Mesendoderm (in vitro differentiated cells): Measurements from ENCODE around the gene OSBPL8.
A peak's percentile ranks its signal among the peaks of the same experiment; 100 is the strongest.
"Not testable (repeated sequence)": the region's sequence is repeated elsewhere in the genome, so short reads cannot be mapped to it uniquely, and the experiment has no call there.

Experiments used
- DNase-seq: peaks from one replicate; pipeline ENCODE4 v3.0.0; 2013
- H2AK5ac ChIP-seq: 2 replicates; pipeline ENCODE4 v1.6.1; 2013; ENCODE audit warnings: low read length, inconsistent platforms
- H2BK120ac ChIP-seq: 2 replicates; pipeline ENCODE4 v1.6.1; 2013; ENCODE audit warnings: low read depth, mild to moderate bottlenecking, low read length, moderate library complexity, mixed read lengths
- H2BK15ac ChIP-seq: replicated peaks from 2 replicates; pipeline ENCODE4 v1.6.1; 2013; ENCODE audit warnings: low read depth, mild to moderate bottlenecking, moderate library complexity
- H2BK5ac ChIP-seq: 2 replicates; pipeline ENCODE4 v1.6.1; 2013; ENCODE audit warnings: low read length, inconsistent platforms
- H3K18ac ChIP-seq: 2 replicates; pipeline ENCODE4 v1.6.1; 2013; ENCODE audit warnings: mild to moderate bottlenecking, low read length, mixed read lengths
- H3K23ac ChIP-seq: one replicate; pipeline ENCODE4 v1.6.1; 2013; ENCODE audit warnings: low read length
- H3K27ac ChIP-seq: 2 replicates; pipeline ENCODE4 v1.5.1; 2013; ENCODE audit warnings: low read depth, mild to moderate bottlenecking, inconsistent platforms, low read length, moderate library complexity
- H3K27me3 ChIP-seq: 2 replicates; pipeline ENCODE4 v1.6.1; 2013; ENCODE audit warnings: low read length, control low read depth, mild to moderate bottlenecking, inconsistent platforms; ENCODE audit not compliant: insufficient read depth, poor library complexity
- H3K36me3 ChIP-seq: 2 replicates; pipeline ENCODE4 v1.6.1; 2013; ENCODE audit warnings: low read length, inconsistent platforms; ENCODE audit not compliant: control insufficient read depth, insufficient read depth
- H3K4ac ChIP-seq: one replicate; pipeline ENCODE4 v1.6.1; 2013; ENCODE audit warnings: low read depth, mild to moderate bottlenecking, low read length, moderate library complexity
- H3K4me1 ChIP-seq: 2 replicates; pipeline ENCODE4 v1.6.1; 2013; ENCODE audit warnings: low read depth, low read length, inconsistent platforms; ENCODE audit not compliant: control insufficient read depth
- H3K4me2 ChIP-seq: 2 replicates; pipeline ENCODE4 v1.6.1; 2013; ENCODE audit warnings: low read length
- H3K4me3 ChIP-seq: 2 replicates; pipeline ENCODE4 v1.5.1; 2013; ENCODE audit warnings: mild to moderate bottlenecking, low read length
- H3K56ac ChIP-seq: one replicate; pipeline ENCODE4 v1.6.1; 2013; ENCODE audit warnings: low read length
- H3K79me1 ChIP-seq: 2 replicates; pipeline ENCODE4 v1.6.1; 2013; ENCODE audit warnings: low read length, inconsistent platforms
- H3K79me2 ChIP-seq: 2 replicates; pipeline ENCODE4 v1.6.1; 2013; ENCODE audit warnings: mild to moderate bottlenecking, low read length; ENCODE audit not compliant: control insufficient read depth, insufficient read depth
- H3K9ac ChIP-seq: 2 replicates; pipeline ENCODE4 v1.6.1; 2013; ENCODE audit warnings: low read length, inconsistent platforms
- H4K5ac ChIP-seq: one replicate; pipeline ENCODE4 v1.6.1; 2013; ENCODE audit warnings: low read length
- H4K8ac ChIP-seq: one replicate; pipeline ENCODE4 v1.6.1; 2013; ENCODE audit warnings: low read depth, mild to moderate bottlenecking, control low read depth, low read length, moderate library complexity
- WGBS: extraction: QIAGEN DNeasy Blood & Tissue Kit; methylation state at CpG from one replicate; pipeline ENCODE4 v1.1.7; 2013; ENCODE audit warnings: low lambda C conversion rate, missing lambda C conversion rate; ENCODE audit not compliant: insufficient coverage; ENCODE audit errors: extremely low coverage; 5-methylcytosine and 5-hydroxymethylcytosine counted together

The OSBPL8 gene

GRCh38 chr12:76480796-76481195 is 78.8 kb downstream of the OSBPL8 start:
- H3K4me2 ChIP-seq: no peak overlapping the region
- H4K8ac ChIP-seq: no peak overlapping the region
- H3K56ac ChIP-seq: no peak overlapping the region
- no peaks in the 10 kb centered on the region for H3K79me2 ChIP-seq
- H2AK5ac ChIP-seq: no peak overlapping the region
- H3K4me3 ChIP-seq: no peak overlapping the region
- peak; percentile 37 for DNase-seq
- no peak overlapping the region for H2BK120ac ChIP-seq
- H4K5ac ChIP-seq: no peak overlapping the region
- no peaks in the 10 kb centered on the region for H3K4me1 ChIP-seq
- H3K27me3 ChIP-seq: no peaks in the 10 kb centered on the region
- no peak overlapping the region for H3K4ac ChIP-seq
- H2BK5ac ChIP-seq: no peak overlapping the region
- no peak overlapping the region for H3K18ac ChIP-seq
- no peak overlapping the region for H3K9ac ChIP-seq
- no peak overlapping the region for H3K27ac ChIP-seq
- no peak overlapping the region for H3K23ac ChIP-seq
- no peak overlapping the region for H2BK15ac ChIP-seq
- H3K36me3 ChIP-seq: no peaks in the 10 kb centered on the region
- H3K79me1 ChIP-seq: no peaks in the 10 kb centered on the region

DNA sequence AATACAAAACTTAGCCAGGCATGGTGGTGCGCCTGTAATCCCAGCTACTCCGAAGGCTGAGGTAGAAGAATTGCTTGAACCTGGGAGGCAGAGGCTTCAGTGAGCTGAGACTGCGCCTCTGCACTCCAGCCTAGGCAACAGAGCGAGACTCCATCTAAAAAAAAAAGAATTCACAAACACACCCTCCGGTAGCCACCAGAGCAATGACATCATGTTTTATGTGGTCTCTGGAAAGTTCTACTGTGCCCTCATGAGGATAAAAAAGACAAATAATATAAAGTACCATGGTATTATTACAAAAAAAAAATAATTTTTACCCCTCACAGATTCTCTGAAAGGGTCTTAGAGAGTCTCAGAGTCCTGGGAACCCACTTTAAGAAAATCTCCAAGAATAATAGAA is 81.5 kb downstream of the OSBPL8 start:
- Histone ChIP-seq H3K56ac (no peak overlapping the region), H3K27me3 (no peaks in the 10 kb centered on the region), H3K36me3 (no peaks in the 10 kb centered on the region), H3K4me3 (no peak overlapping the region), H2BK120ac (no peak overlapping the region), H3K9ac (no peak overlapping the region), H3K79me2 (no peaks in the 10 kb centered on the region), H3K18ac (no peak overlapping the region), H3K4me2 (no peak overlapping the region), H3K4me1 (no peaks in the 10 kb centered on the region), H3K79me1 (peaks cover 1% of the 10 kb centered on the region), H4K5ac (no peak overlapping the region), H2AK5ac (no peak overlapping the region), H4K8ac (no peak overlapping the region), H3K4ac (no peak overlapping the region), H3K27ac (no peak overlapping the region), H3K23ac (no peak overlapping the region), H2BK15ac (no peak overlapping the region), H2BK5ac (no peak overlapping the region)
- no peak for DNase-seq
- WGBS: no CpG with 5 or more reads among the region's 5 CpGs

DNA sequence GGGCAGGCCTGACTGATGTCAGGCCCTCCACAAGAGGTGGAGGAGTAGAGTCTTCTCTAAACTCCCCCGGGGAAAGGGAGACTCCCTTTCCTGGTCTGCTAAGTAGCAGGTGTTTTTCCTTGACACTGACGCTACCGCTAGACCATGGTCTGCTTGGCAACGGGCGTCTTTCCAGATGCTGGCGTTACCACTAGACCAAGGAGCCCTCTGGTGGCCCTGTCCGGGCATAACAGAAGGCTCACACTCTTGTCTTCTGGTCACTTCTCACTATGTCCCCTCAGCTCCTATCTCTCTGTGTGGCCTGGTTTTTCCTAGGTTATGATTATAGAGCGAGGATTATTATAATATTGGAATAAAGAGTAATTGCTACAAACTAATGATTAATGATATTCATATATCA is 86.7 kb downstream of the OSBPL8 start:
- H3K4me1 ChIP-seq, H2BK15ac ChIP-seq, H3K27me3 ChIP-seq, H3K9ac ChIP-seq, H3K79me2 ChIP-seq, H3K56ac ChIP-seq, H3K4me2 ChIP-seq, H2BK120ac ChIP-seq, H2AK5ac ChIP-seq, H3K18ac ChIP-seq, H3K23ac ChIP-seq, H3K4ac ChIP-seq, H4K8ac ChIP-seq, H2BK5ac ChIP-seq, H3K36me3 ChIP-seq, DNase-seq, H3K79me1 ChIP-seq, H3K4me3 ChIP-seq, H3K27ac ChIP-seq, H4K5ac ChIP-seq: not testable (repeated sequence)
- WGBS: no CpG with 5 or more reads among the region's 8 CpGs

- Histone ChIP-seq H3K23ac (no peak overlapping the region), H3K27ac (no peak overlapping the region), H3K36me3 (no peaks in the 10 kb centered on the region), H3K79me2 (peaks cover 5% of the 10 kb centered on the region), H3K4ac (no peak overlapping the region), H3K27me3 (no peaks in the 10 kb centered on the region), H4K5ac (no peak overlapping the region), H3K79me1 (peaks cover 8% of the 10 kb centered on the region), H3K4me2 (no peak overlapping the region), H3K4me3 (no peak overlapping the region), H3K18ac (no peak overlapping the region), H2AK5ac (no peak overlapping the region), H2BK15ac (no peak overlapping the region), H3K9ac (no peak overlapping the region), H4K8ac (no peak overlapping the region), H3K56ac (no peak overlapping the region), H2BK5ac (no peak overlapping the region), H3K4me1 (peaks cover 5% of the 10 kb centered on the region), H2BK120ac (no peak overlapping the region)
- no peak for DNase-seq
- no CpG with 5 or more reads among the region's 1 CpG for WGBS
Observed at GRCh38 chr12:76471579-76471978, 88.0 kb downstream of the OSBPL8 start.

DNA sequence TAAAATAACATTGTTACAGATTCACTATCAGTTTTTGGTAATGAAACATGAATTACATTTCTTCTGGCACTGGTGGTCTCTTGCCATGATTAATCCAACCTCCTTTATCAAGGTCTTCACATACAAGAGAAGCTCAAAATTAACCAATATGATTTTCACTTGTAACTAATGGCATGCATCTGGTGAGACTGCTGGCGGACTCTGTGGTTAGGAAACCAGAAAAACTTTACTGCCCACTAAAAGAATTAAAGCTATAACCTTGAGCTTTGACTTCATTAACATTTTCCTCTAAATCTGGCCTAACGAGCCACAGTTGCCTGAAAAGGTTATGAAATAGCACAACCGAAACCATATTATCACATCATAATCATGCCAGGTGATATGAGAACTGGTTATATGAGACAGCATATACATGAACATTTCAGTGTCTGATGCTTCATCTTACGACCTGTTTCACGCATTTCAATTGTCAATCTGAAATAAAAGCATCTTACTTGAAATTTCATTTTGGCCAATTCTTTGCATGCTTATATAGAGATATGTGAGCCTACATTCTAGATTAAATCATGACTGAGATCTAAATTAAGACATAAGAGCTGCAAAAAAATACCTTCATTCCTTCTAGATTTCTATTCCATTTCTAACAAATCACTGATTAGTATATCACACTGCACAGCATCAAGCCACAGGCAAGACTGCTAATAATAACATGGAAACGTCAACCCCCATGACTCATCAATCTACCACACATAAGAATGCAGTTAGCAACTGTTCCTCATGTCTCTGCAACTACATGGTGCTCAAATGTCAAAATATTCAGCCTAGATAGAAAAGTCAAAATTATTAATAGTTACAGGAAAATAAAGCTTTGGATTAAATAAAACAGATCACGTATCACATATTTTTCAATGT is 89.3 kb downstream of the OSBPL8 start:
- Histone ChIP-seq H3K79me2 (peaks cover 5% of the 10 kb centered on the region), H3K4me2 (no peak overlapping the region), H3K56ac (no peak overlapping the region), H3K36me3 (no peaks in the 10 kb centered on the region), H3K27me3 (no peaks in the 10 kb centered on the region), H4K8ac (no peak overlapping the region), H3K23ac (no peak overlapping the region), H3K4me3 (no peak overlapping the region), H2BK120ac (no peak overlapping the region), H2AK5ac (no peak overlapping the region), H3K9ac (no peak overlapping the region), H4K5ac (no peak overlapping the region), H3K4ac (no peak overlapping the region), H2BK15ac (no peak overlapping the region), H3K27ac (no peak overlapping the region), H2BK5ac (no peak overlapping the region), H3K79me1 (peaks cover 7% of the 10 kb centered on the region), H3K18ac (no peak overlapping the region), H3K4me1 (peaks cover 5% of the 10 kb centered on the region)
- DNase-seq: peak; percentile 59
- WGBS: no CpG with 5 or more reads among the region's 7 CpGs
